HepG2 (cell line): ENCODE measurements around the gene NME1. TPM values are rescaled to one million over a fixed set of nuclear protein-coding genes. Genes with fewer than 3 reads are reported as not detected.

ENCODE experiments used
- BCL6 ChIP-seq: IDR thresholded peaks from 2 replicates; pipeline ENCODE4 v1.6.1; 2016; ENCODE audit warnings: missing genetic modification reagents, missing compliant biosample characterization
- DRAP1 ChIP-seq: IDR thresholded peaks from 2 replicates; pipeline ENCODE4 v1.6.1; 2016; ENCODE audit warnings: missing genetic modification reagents, missing compliant biosample characterization
- KDM5B ChIP-seq: sonication (generic); formaldehyde crosslinking; IDR thresholded peaks from 2 replicates; pipeline ENCODE4 v1.4.0; 2020; ENCODE audit warnings: missing genetic modification reagents, mild to moderate bottlenecking, borderline replicate concordance
- MIER2 ChIP-seq: IDR thresholded peaks from 2 replicates; pipeline ENCODE4 v1.6.1; 2016; ENCODE audit warnings: missing biosample characterization, missing genetic modification reagents
- NFE2 ChIP-seq: sonication (generic); formaldehyde crosslinking; IDR thresholded peaks from 2 replicates; pipeline ENCODE4 v1.4.0; 2020; ENCODE audit warnings: missing genetic modification reagents
- RBFOX2 ChIP-seq: fragments of 200-400 bp; formaldehyde crosslinking; IDR thresholded peaks from 2 replicates; pipeline ENCODE4 v1.6.1; 2017; ENCODE audit warnings: low read depth, mild to moderate bottlenecking, low read length
- RBM39 ChIP-seq: fragments of 200-400 bp; formaldehyde crosslinking; IDR thresholded peaks from one replicate; pipeline ENCODE4 v1.6.1; 2018; ENCODE audit warnings: antibody characterized with exemption, mild to moderate bottlenecking, low read depth, low read length; ENCODE audit not compliant: poor library complexity, severe bottlenecking
- SAP130 ChIP-seq: IDR thresholded peaks from 2 replicates; pipeline ENCODE4 v1.6.1; 2016; ENCODE audit warnings: low read depth
- SUZ12 ChIP-seq: fragments of 150-350 bp; IDR thresholded peaks from 2 replicates; pipeline ENCODE4 v1.6.1; 2014; ENCODE audit warnings: low read depth, low read length
- ZBTB2 ChIP-seq: sonication (generic); formaldehyde crosslinking; IDR thresholded peaks from 2 replicates; pipeline ENCODE4 v1.8.0; 2022; ENCODE audit warnings: low read depth, missing genetic modification reagents
- ZNF264 ChIP-seq: sonication (generic); formaldehyde crosslinking; IDR thresholded peaks from 2 replicates; pipeline ENCODE4 v1.4.0; 2020; ENCODE audit warnings: missing genetic modification reagents
- ZNF616 ChIP-seq: sonication (generic); formaldehyde crosslinking; IDR thresholded peaks from 2 replicates; pipeline ENCODE4 v1.5.0; 2020; ENCODE audit warnings: low read depth, mild to moderate bottlenecking, missing genetic modification reagents
- ZNF639 ChIP-seq: conservative IDR thresholded peaks from 2 replicates; pipeline ENCODE4 v1.6.1; 2018; ENCODE audit warnings: missing genetic modification reagents
- polyA plus RNA-seq, 8 experiments: library from polyadenylated mRNA; depleted of rRNA in 3 of 8; stranded (reverse) in 7 of 8; unstranded in 1 of 8; fragments of >200 nt; fragmentation: Illumina TruSeq in 4 of 8; extraction: Trizol in 4 of 8; gene quantifications; 2 replicates each; pipeline versions ENCODE4 v1.2.1 to v1.2.3, GENCODE V29; 2011 to 2016; ENCODE audit warnings: low read depth in 4 of 8, missing spikeins in 1 of 8, mixed read lengths in 1 of 8; ENCODE audit not compliant: insufficient read depth in 1 of 8
- total RNA-seq, 5 experiments: library from RNA; depleted of rRNA; stranded (reverse); fragments of >200 nt; fragmentation: Illumina TruSeq; extraction: Trizol; gene quantifications; 2 replicates each; pipeline ENCODE4 v1.2.3, GENCODE V29; 2016; ENCODE audit warnings: low read depth in 1 of 5
- TF ChIP-seq, protein P1 (sequence below), 2 experiments: sonication (generic) in 1 of 2; formaldehyde crosslinking in 1 of 2; IDR thresholded peaks; 2 replicates each; pipeline versions ENCODE4 v1.4.0 to v1.6.1; 2018 to 2020; ENCODE audit warnings: missing genetic modification reagents in 2 of 2, borderline replicate concordance in 1 of 2, low read depth in 1 of 2, mild to moderate bottlenecking in 1 of 2, missing biosample characterization in 1 of 2
- TF ChIP-seq, protein P2 (sequence below): sonication (generic); formaldehyde crosslinking; IDR thresholded peaks from 2 replicates; pipeline ENCODE4 v1.5.1; 2020; ENCODE audit warnings: missing genetic modification reagents, mild to moderate bottlenecking, borderline replicate concordance
- TF ChIP-seq, protein P3 (sequence below): IDR thresholded peaks from 2 replicates; pipeline ENCODE4 v1.6.1; 2018; ENCODE audit warnings: missing genetic modification reagents, mild to moderate bottlenecking, missing compliant biosample characterization
- TF ChIP-seq, protein P4 (sequence below): sonication (generic); formaldehyde crosslinking; IDR thresholded peaks from 2 replicates; pipeline ENCODE4 v1.8.1; 2023; ENCODE audit warnings: mild to moderate bottlenecking, missing genetic modification reagents

NME1 gene
- total and polyA plus RNA-seq, 2 of the 13 experiments (the other 11 are each of a cell fraction or from before 2014, with no cell fraction given): 295 to 516 TPM

GRCh38 chr17:51120357-51120738 is 33.0 kb upstream of the NME1 start (continued):
- TF ChIP-seq ZBTB2 (CRISPR knock-in tag) (peak; percentile 18; the same call in 1 of the 2 replicates), SAP130 (CRISPR knock-in tag) (peak; percentile 65; the same call in 1 of the 2 replicates), DRAP1 (CRISPR knock-in tag) (peak; percentile 11; the same call in 1 of the 2 replicates), BCL6 (peak; percentile 15), NFE2 (CRISPR knock-in tag) (0 out of 2 replicates have a peak, but pooled peaks have one; percentile 4), RBM39 (peak; percentile 85), ZNF264 (no peak), ZNF639 (CRISPR knock-in tag) (0 out of 2 replicates have a peak, but pooled peaks have one; percentile 27), KDM5B (peak; percentile 39; the same call in 1 of the 2 replicates), RBFOX2 (peak; percentile 78; the same call in 1 of the 2 replicates), MIER2 (peak; percentile 19; the same call in 1 of the 2 replicates), SUZ12 (no peak), ZNF616 (0 out of 2 replicates have a peak, but pooled peaks have one; percentile 46)
- TF ChIP-seq, protein P1, sequence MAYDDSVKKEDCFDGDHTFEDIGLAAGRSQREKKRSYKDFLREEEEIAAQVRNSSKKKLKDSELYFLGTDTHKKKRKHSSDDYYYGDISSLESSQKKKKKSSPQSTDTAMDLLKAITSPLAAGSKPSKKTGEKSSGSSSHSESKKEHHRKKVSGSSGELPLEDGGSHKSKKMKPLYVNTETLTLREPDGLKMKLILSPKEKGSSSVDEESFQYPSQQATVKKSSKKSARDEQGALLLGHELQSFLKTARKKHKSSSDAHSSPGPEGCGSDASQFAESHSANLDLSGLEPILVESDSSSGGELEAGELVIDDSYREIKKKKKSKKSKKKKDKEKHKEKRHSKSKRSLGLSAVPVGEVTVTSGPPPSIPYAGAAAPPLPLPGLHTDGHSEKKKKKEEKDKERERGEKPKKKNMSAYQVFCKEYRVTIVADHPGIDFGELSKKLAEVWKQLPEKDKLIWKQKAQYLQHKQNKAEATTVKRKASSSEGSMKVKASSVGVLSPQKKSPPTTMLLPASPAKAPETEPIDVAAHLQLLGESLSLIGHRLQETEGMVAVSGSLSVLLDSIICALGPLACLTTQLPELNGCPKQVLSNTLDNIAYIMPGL (CRISPR knock-in tag; IDR thresholded peaks at IDR 0.05; ENCODE audit: borderline replicate concordance in 1 of 2, low read depth in 1 of 2): peak in 1 of 2 experiments; percentile 40; a peak in 1 of 4 replicates
- TF ChIP-seq, protein P2, sequence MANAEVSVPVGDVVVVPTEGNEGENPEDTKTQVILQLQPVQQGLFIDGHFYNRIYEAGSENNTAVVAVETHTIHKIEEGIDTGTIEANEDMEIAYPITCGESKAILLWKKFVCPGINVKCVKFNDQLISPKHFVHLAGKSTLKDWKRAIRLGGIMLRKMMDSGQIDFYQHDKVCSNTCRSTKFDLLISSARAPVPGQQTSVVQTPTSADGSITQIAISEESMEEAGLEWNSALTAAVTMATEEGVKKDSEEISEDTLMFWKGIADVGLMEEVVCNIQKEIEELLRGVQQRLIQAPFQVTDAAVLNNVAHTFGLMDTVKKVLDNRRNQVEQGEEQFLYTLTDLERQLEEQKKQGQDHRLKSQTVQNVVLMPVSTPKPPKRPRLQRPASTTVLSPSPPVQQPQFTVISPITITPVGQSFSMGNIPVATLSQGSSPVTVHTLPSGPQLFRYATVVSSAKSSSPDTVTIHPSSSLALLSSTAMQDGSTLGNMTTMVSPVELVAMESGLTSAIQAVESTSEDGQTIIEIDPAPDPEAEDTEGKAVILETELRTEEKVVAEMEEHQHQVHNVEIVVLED (CRISPR knock-in tag): no peak
- TF ChIP-seq, protein P3, sequence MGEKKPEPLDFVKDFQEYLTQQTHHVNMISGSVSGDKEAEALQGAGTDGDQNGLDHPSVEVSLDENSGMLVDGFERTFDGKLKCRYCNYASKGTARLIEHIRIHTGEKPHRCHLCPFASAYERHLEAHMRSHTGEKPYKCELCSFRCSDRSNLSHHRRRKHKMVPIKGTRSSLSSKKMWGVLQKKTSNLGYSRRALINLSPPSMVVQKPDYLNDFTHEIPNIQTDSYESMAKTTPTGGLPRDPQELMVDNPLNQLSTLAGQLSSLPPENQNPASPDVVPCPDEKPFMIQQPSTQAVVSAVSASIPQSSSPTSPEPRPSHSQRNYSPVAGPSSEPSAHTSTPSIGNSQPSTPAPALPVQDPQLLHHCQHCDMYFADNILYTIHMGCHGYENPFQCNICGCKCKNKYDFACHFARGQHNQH (CRISPR knock-in tag): no peak
- TF ChIP-seq, protein P4, sequence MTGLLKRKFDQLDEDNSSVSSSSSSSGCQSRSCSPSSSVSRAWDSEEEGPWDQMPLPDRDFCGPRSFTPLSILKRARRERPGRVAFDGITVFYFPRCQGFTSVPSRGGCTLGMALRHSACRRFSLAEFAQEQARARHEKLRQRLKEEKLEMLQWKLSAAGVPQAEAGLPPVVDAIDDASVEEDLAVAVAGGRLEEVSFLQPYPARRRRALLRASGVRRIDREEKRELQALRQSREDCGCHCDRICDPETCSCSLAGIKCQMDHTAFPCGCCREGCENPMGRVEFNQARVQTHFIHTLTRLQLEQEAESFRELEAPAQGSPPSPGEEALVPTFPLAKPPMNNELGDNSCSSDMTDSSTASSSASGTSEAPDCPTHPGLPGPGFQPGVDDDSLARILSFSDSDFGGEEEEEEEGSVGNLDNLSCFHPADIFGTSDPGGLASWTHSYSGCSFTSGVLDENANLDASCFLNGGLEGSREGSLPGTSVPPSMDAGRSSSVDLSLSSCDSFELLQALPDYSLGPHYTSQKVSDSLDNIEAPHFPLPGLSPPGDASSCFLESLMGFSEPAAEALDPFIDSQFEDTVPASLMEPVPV (CRISPR knock-in tag): 0 out of 2 replicates have a peak, but pooled peaks have one; percentile 71
